Stimulated activated CD4-positive, alpha-beta T cell treated with anti-CD3 and anti-CD28 coated beads, Interleukin-1b, Interleukin-23, amount 100 ng/mL, for 24 hours (primary cell): ENCODE measurements around the gene RPS6KC1.
"Not testable (repeated sequence)": the region's sequence is repeated elsewhere in the genome, so short reads cannot be mapped to it uniquely, and the experiment has no call there.

Experiments
- DNase-seq, 4 experiments: peaks; one replicate each; pipeline ENCODE4 v3.0.0-alpha.2; 2020; ENCODE audit warnings: low read depth in 4 of 4, low spot score in 1 of 4

RPS6KC1 gene

DNA sequence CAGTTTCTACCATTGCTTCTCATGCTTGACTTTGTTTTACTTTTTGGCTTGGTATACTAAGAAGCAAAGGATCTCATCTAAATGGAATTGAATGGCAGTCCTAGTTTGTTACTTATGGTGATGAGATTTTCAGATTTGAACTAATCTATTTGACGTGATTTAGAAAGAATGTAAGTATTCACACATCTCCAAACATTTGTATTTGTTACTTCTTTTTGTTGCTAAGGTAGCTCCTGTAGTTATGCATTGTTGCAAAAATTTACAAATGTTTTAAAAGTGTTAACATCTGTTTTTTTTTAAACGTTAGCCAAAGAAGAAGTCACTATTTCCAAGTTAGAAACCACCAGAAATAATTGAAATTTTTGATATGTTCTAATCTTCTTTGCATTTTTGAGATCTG, 222.5 kb downstream of the RPS6KC1 start:
- DNase-seq = no peak

GRCh38 chr1:213274140-213274539, 223.1 kb downstream of the RPS6KC1 start:
- no peak for DNase-seq

DNA sequence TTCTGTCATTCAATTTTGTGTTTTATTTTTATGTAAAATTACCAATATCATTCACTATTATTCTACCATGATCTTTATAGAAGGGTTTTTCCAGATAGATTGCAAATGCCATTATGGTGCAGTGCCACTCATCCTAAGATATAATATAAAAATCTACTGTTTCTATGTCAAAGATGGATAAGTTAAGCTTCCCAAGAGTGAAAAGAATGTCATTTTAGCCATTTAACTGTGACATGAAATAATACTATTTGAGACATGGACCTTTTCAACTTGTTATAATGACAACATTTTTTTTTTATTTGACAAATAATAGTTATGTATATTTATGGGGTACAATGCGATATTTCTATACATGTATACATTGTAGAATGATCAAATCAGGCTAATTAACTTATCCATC, 224.3 kb downstream of the RPS6KC1 start:
- no peak for DNase-seq

DNA sequence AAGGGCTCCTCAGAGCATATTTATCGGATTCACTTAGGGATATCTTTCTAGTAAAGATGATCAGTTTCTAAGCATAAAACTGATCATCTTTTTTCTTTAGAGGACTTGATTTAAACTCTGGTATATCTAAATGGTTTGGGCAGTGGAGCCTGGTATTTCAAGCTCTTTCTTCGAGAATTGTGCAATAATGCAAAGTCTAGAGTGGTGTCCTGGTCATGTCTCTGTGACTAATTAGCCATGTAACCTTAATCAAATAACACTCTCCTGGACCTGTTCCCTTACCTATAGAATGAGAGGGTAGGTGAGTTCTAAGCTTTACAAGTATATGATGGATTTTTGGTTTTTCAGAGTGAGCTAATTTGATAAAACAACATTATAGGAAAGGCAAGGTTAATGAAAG, 225.2 kb downstream of the RPS6KC1 start:
- DNase-seq = no peak

DNA sequence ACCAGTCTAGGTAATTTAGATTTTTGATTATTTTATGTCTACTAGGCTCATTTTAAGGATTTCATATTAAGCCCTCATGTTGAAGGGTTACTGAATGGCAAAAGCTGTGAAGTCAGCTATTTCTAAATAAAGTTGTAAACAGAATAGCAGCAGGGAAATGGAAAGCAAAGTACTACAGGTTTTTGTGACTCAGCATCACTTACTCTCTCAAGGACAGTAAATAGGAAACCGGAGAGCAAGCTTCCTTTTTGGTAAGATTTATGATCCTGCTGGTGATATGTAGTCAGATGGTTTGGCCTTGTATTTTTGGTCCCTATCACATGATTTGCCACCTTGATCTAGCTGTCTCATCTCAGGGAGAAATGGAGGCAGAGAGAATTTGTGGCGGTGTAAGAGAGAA, 226.0 kb downstream of the RPS6KC1 start:
- DNase-seq = no peak

- no peak for DNase-seq
Measured at GRCh38 chr1:213279410-213279809, 228.4 kb downstream of the RPS6KC1 start.

GRCh38 chr1:213281640-213282301, 230.7 kb downstream of the RPS6KC1 start:
- DNase-seq = no peak

DNA sequence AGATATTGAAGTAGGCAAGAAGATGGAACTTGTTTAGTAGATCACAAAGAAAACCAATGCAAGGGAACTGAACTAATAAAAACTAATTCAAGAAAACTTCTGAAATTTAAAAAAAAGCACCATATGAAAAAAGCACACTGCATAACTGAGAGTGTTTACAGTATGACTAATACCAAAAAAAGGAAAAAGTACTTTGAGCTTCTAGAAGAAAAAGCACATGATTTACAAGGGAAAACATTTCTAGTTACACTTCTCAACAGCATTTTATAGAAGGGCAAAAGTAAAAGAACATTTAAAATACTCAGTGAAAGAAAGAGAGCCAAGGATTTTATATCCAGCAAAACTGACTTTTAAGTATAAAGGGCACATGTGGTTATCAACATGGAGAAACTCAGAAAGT, 233.6 kb downstream of the RPS6KC1 start:
- DNase-seq = no peak

GRCh38 chr1:213286235-213286634, 235.2 kb downstream of the RPS6KC1 start:
- no peak for DNase-seq

DNA sequence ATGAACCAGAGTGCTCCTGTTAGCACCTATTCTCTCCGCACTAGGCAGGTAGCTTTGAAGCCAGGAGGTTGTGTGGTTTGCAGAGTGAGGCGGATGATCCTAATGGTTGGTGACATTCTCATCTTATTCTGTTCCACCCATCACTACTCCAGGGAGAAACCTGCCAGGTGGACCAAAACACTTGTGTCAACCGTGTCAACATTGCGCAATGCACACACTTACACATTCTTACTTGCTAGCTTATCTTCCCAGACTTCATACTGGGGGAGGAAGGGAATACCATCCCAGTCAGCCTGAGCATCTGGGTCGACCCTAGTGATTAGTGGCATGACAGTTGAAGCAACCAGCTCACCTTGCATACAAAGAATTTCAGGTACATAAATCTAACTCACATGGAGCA, 236.9 kb downstream of the RPS6KC1 start:
- no peak for DNase-seq

DNA sequence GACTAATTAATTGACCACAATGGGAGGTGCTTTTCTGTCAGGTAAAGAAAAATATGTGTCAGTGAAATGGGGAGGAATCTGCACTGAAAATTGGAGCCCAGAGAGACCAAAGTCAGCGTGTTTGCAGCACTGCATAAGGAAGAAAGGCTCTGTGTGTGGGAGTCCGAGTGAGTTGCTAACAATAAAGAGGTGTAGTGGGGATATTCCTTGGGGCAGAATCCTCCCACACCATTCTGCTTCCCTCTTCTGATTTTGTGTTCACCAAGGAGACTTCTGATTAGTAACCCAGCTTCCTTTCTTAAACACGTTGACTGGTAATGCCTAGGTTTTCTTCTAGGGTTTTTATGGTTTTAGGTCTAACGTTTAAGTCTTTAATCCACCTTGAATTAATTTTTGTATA, 240.5 kb downstream of the RPS6KC1 start:
- no peak for DNase-seq

GRCh38 chr1:213292614-213293013, 241.6 kb downstream of the RPS6KC1 start:
- DNase-seq = no peak

- no peak for DNase-seq
Measured at GRCh38 chr1:213295860-213296259, 244.8 kb downstream of the RPS6KC1 start.

DNA sequence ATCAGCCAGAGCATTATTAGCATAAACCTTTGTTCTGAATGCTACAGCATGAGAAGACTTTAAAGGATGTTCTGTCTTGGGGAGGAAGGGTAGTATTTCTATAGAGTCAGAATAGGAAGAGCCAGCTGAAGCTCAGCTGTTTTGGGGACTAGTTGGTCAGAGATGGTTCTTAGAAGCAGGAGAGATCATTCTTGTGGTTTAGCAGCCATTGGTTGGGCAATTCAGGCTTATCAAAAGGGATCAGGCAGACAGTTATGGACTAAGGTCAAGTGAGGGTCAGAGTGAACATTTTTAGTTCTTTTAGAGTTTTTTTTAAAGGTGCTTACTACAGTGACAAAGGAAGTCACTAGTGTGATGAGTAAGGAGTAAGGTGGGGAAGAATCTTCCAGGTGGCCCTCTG, 245.5 kb downstream of the RPS6KC1 start:
- DNase-seq = no peak

- no peak for DNase-seq
Measured at GRCh38 chr1:213297021-213297420, 246.0 kb downstream of the RPS6KC1 start.

DNA sequence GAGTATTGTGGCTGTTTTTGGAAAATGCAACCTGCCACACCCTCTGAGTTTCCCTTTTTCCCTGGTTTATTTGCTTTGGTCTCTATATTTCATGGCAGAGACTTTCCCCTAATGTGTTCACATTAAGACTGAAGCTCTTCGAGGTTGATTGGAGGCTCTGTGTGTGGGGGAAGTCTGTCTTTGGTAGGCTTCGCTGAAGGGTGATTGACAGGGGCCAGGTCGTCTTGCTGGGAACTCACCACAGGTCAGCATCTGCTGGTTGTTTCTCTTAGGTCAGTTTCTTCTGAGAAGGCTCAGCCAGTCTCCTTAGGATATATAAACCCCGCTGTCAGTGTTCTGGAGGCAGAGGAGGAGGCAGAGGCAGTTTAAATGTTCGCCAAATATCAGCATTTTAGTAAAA, 249.4 kb downstream of the RPS6KC1 start:
- DNase-seq = no peak

- DNase-seq = not testable (repeated sequence)
Measured at GRCh38 chr1:213301524-213301923, 250.5 kb downstream of the RPS6KC1 start.

- DNase-seq = no peak
Measured at GRCh38 chr1:213303286-213303685, 252.2 kb downstream of the RPS6KC1 start.

DNA sequence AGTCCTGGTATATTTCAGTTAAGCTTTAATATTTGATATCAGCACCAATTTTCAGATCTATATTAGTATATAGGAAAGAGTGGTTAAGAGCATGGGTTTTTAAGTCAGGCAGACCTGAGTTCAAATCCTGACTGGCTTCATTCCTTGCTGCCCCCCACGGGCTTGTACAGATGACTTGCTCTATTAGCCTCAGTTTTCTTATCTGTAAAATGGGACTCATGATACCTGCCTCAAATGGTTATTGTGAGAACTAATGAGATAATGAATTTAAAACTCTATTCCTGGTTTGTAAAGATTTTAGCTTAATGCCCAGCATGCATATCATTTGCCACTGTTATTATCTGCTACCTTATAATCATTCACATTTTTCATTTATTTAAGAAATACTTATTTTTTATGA, 264.5 kb downstream of the RPS6KC1 start:
- DNase-seq = no peak

DNA sequence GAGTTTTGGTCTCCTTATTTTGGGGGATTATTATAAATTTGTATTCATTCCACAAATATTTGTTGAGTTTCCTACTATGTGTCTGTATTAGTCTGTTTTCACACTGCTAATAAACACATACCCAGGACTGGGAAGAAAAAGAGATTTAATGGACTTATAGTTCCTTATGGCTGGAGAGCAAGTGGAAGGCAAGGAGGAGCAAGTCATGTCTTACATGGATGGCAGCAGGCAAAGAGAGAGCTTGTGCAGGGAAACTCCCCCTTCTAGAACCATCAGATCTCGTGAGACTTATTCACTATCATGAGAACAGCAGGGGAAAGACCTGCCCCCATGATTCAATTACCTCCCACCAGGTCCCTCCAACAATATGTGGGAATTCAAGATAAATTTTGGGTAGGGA, 267.4 kb downstream of the RPS6KC1 start:
- DNase-seq = not testable (repeated sequence)

DNA sequence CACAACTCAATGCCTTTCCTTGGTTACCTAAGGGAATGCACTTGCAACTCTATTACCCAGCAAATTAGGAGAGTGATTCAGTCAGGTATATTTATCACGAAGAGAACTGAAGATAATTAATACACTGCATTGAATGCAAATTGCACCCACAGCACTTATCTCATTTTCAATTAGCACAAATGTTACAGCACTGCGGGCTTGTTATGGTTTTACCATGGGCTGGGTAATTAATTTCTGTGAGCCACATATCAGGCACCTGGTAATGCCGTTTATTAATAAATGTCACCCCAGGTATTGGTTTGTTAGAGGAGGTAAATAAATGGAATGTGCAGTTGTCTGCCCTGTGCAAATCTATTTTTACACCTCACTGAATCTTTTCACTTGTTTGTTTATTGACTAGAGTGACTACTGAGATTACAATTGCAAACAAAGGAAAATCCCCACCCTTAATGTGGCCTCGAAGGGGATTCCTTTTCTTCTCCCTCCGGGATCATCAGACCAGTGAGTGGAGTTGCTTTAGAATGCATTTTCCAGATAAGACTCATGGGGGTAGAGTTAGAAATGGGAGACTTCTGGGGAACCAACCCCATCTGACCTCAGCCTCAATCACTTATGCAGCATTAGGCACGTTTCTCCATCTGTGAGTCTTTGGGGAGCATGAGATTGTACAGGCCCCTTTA, 269.3 kb downstream of the RPS6KC1 start:
- DNase-seq = no peak
